Karpas-422 (cell line): ENCODE results near the gene ADRB2. TPM values are rescaled to one million over a fixed set of nuclear protein-coding genes. Genes with fewer than 3 reads are reported as not detected.

Experiments used
- DNase-seq: peaks from one replicate; pipeline ENCODE4 v3.0.0-alpha.2; 2015
- H2AFZ ChIP-seq: fragments of 200-600 bp; sonication (generic); 2 replicates; pipeline ENCODE4 v1.6.1; 2014; ENCODE audit warnings: antibody characterized with exemption, low read length, mixed read lengths
- H3K27ac ChIP-seq: fragments of 200-600 bp; sonication (generic); 2 replicates; pipeline ENCODE4 v1.5.1; 2014; ENCODE audit warnings: mild to moderate bottlenecking, low read length, moderate library complexity
- H3K27me3 ChIP-seq: fragments of 200-600 bp; sonication (generic); 2 replicates; pipeline ENCODE4 v1.6.1; 2014; ENCODE audit warnings: low read length, mixed read lengths
- H3K36me3 ChIP-seq: fragments of 200-600 bp; sonication (generic); 2 replicates; pipeline ENCODE4 v1.6.1; 2014; ENCODE audit warnings: low read length, mixed read lengths; ENCODE audit not compliant: insufficient read depth
- H3K4me1 ChIP-seq: fragments of 200-600 bp; sonication (generic); 2 replicates; pipeline ENCODE4 v1.6.1; 2014; ENCODE audit warnings: mild to moderate bottlenecking, low read length, mixed read lengths
- H3K4me2 ChIP-seq: fragments of 200-600 bp; sonication (generic); 2 replicates; pipeline ENCODE4 v1.6.1; 2014; ENCODE audit warnings: low read length, low read depth, mild to moderate bottlenecking; ENCODE audit not compliant: poor library complexity, severe bottlenecking
- H3K4me3 ChIP-seq: fragments of 200-600 bp; sonication (generic); 2 replicates; pipeline ENCODE4 v1.5.1; 2014; ENCODE audit warnings: mild to moderate bottlenecking, antibody characterized with exemption, low read length, mixed read lengths
- H3K79me2 ChIP-seq: fragments of 200-600 bp; sonication (generic); 2 replicates; pipeline ENCODE4 v1.6.1; 2014; ENCODE audit warnings: mild to moderate bottlenecking, low read length, mixed read lengths
- H3K9ac ChIP-seq: fragments of 200-600 bp; sonication (generic); 2 replicates; pipeline ENCODE4 v1.6.0; 2014; ENCODE audit warnings: low read length
- H3K9me2 ChIP-seq: fragments of 200-600 bp; sonication (generic), shearing (Covaris generic); replicated peaks from 2 replicates; pipeline ENCODE4 v1.6.0; 2014; ENCODE audit warnings: mild to moderate bottlenecking, low read length, moderate library complexity; ENCODE audit not compliant: insufficient read depth
- H3K9me3 ChIP-seq: fragments of 300-700, 200-600 bp; sonication (generic); 2 replicates; pipeline ENCODE4 v1.6.1; 2014; ENCODE audit warnings: low read length, mixed read lengths
- H4K20me1 ChIP-seq: fragments of 200-600 bp; sonication (generic); 2 replicates; pipeline ENCODE4 v1.6.1; 2014; ENCODE audit warnings: mild to moderate bottlenecking, antibody characterized with exemption, low read length, low read depth; ENCODE audit not compliant: insufficient read depth
- total RNA-seq: library from RNA; depleted of rRNA; stranded (reverse); fragments of >200 nt; shearing (Covaris generic); gene quantifications from 2 replicates; pipeline ENCODE4 v1.2.3, GENCODE V29; 2014; ENCODE audit warnings: low replicate concordance; rRNA removed

Gene ADRB2
- total RNA-seq, result 37.0 and 39.9 TPM in 2 replicates

GRCh38 chr5:148826053-148826738 is at the start of gene ADRB2:
TSS of gene ADRB2 (plus strand) at chr5:148826611. CDS start at chr5:148826832, 221 bp downstream.
- peaks cover 81% of the 10 kb centered on the region for H3K4me1 ChIP-seq
- H3K4me3 ChIP-seq, result peak within 1 kb of the TSS; percentile 78

GRCh38 chr5:148776780-148777179 is 49.6 kb upstream of the ADRB2 start:
- H2AFZ ChIP-seq, result no peak overlapping the region
- no peak overlapping the region for H3K27ac ChIP-seq
- no peaks in the 10 kb centered on the region for H3K79me2 ChIP-seq
- no peaks in the 10 kb centered on the region for H3K27me3 ChIP-seq
- no peaks in the 10 kb centered on the region for H4K20me1 ChIP-seq
- no peak overlapping the region for H3K4me3 ChIP-seq
- no peaks in the 10 kb centered on the region for H3K36me3 ChIP-seq
- no peaks in the 10 kb centered on the region for H3K9me2 ChIP-seq
- no peaks in the 10 kb centered on the region for H3K9me3 ChIP-seq
- H3K9ac ChIP-seq, result no peak overlapping the region
- H3K4me2 ChIP-seq, result no peak overlapping the region
- H3K4me1 ChIP-seq, result peaks cover 17% of the 10 kb centered on the region
- DNase-seq, result no peak

More at GRCh38 chr5:148826053-148826738, at the start of gene ADRB2:
- H3K36me3 ChIP-seq, result no peaks in the 10 kb centered on the region
- peak within 1 kb of the TSS; percentile 84 for H3K4me2 ChIP-seq
- peaks cover 38% of the 10 kb centered on the region for H4K20me1 ChIP-seq
- peak within 1 kb of the TSS; percentile 79 for H3K9ac ChIP-seq
- peaks cover 37% of the 10 kb centered on the region for H3K79me2 ChIP-seq
- H3K27ac ChIP-seq, result peak within 1 kb of the TSS; percentile 92
- H3K27me3 ChIP-seq, result no peaks in the 10 kb centered on the region
- peak; percentile 97 for DNase-seq
- H3K9me2 ChIP-seq, result no peaks in the 10 kb centered on the region
- no peaks in the 10 kb centered on the region for H3K9me3 ChIP-seq
- H2AFZ ChIP-seq, result peak within 1 kb of the TSS; percentile 26; the same call in 1 of the 2 replicates

GRCh38 chr5:148778882-148779281 is 47.5 kb upstream of the ADRB2 start:
- Histone ChIP-seq H3K9ac (no peak overlapping the region), H3K9me2 (no peaks in the 10 kb centered on the region), H3K4me3 (no peak overlapping the region), H4K20me1 (no peaks in the 10 kb centered on the region), H3K27ac (no peak overlapping the region), H3K4me2 (no peak overlapping the region), H3K36me3 (no peaks in the 10 kb centered on the region), H2AFZ (no peak overlapping the region), H3K79me2 (no peaks in the 10 kb centered on the region), H3K27me3 (no peaks in the 10 kb centered on the region), H3K9me3 (no peaks in the 10 kb centered on the region), H3K4me1 (peaks cover 17% of the 10 kb centered on the region)
- no peak for DNase-seq

- no peaks in the 10 kb centered on the region for H3K9me3 ChIP-seq
- no peaks in the 10 kb centered on the region for H4K20me1 ChIP-seq
- no peak overlapping the region for H3K4me2 ChIP-seq
- H3K79me2 ChIP-seq, result no peaks in the 10 kb centered on the region
- no peak overlapping the region for H3K27ac ChIP-seq
- no peaks in the 10 kb centered on the region for H3K9me2 ChIP-seq
- no peaks in the 10 kb centered on the region for H3K36me3 ChIP-seq
- H3K27me3 ChIP-seq, result no peaks in the 10 kb centered on the region
- peaks cover 10% of the 10 kb centered on the region for H3K4me1 ChIP-seq
- H3K4me3 ChIP-seq, result no peak overlapping the region
- no peak overlapping the region for H3K9ac ChIP-seq
- DNase-seq, result peak; percentile 56
- H2AFZ ChIP-seq, result no peak overlapping the region
These were observed 45.7 kb upstream of the ADRB2 start for GRCh38 chr5:148780711-148781110.

GRCh38 chr5:148781766-148782165 is 44.6 kb upstream of the ADRB2 start:
- Histone ChIP-seq H3K4me2 (no peak overlapping the region), H3K79me2 (no peaks in the 10 kb centered on the region), H3K9me2 (no peaks in the 10 kb centered on the region), H3K36me3 (no peaks in the 10 kb centered on the region), H3K4me3 (no peak overlapping the region), H3K27ac (no peak overlapping the region), H3K9me3 (no peaks in the 10 kb centered on the region), H3K9ac (no peak overlapping the region), H2AFZ (peak overlapping the region; percentile 7; the same call in 1 of the 2 replicates), H4K20me1 (no peaks in the 10 kb centered on the region), H3K27me3 (no peaks in the 10 kb centered on the region), H3K4me1 (peaks cover 10% of the 10 kb centered on the region)
- no peak for DNase-seq

GRCh38 chr5:148785223-148785622 is 41.2 kb upstream of the ADRB2 start:
- H3K27ac ChIP-seq, result no peak overlapping the region
- peaks cover 10% of the 10 kb centered on the region for H3K4me1 ChIP-seq
- H3K36me3 ChIP-seq, result no peaks in the 10 kb centered on the region
- no peaks in the 10 kb centered on the region for H3K9me3 ChIP-seq
- H3K9ac ChIP-seq, result no peak overlapping the region
- H3K4me2 ChIP-seq, result no peak overlapping the region
- H3K79me2 ChIP-seq, result no peaks in the 10 kb centered on the region
- no peak overlapping the region for H3K4me3 ChIP-seq
- H4K20me1 ChIP-seq, result no peaks in the 10 kb centered on the region
- no peaks in the 10 kb centered on the region for H3K9me2 ChIP-seq
- no peak for DNase-seq
- no peak overlapping the region for H2AFZ ChIP-seq
- no peaks in the 10 kb centered on the region for H3K27me3 ChIP-seq

- Histone ChIP-seq H3K9me3 (no peaks in the 10 kb centered on the region), H3K27me3 (no peaks in the 10 kb centered on the region), H2AFZ (no peak overlapping the region), H4K20me1 (no peaks in the 10 kb centered on the region), H3K79me2 (no peaks in the 10 kb centered on the region), H3K27ac (no peak overlapping the region), H3K4me2 (no peak overlapping the region), H3K4me1 (peaks cover 5% of the 10 kb centered on the region), H3K9ac (no peak overlapping the region), H3K9me2 (no peaks in the 10 kb centered on the region), H3K4me3 (no peak overlapping the region), H3K36me3 (no peaks in the 10 kb centered on the region)
- DNase-seq, result no peak
These were observed 40.0 kb upstream of the ADRB2 start for GRCh38 chr5:148786456-148786855.

GRCh38 chr5:148788636-148789035 is 37.8 kb upstream of the ADRB2 start:
- Histone ChIP-seq H3K27ac (no peak overlapping the region), H3K9ac (no peak overlapping the region), H3K4me1 (peaks cover 13% of the 10 kb centered on the region), H3K79me2 (no peaks in the 10 kb centered on the region), H3K36me3 (no peaks in the 10 kb centered on the region), H3K27me3 (no peaks in the 10 kb centered on the region), H3K4me2 (no peak overlapping the region), H3K9me3 (no peaks in the 10 kb centered on the region), H2AFZ (no peak overlapping the region), H3K4me3 (no peak overlapping the region), H3K9me2 (no peaks in the 10 kb centered on the region), H4K20me1 (no peaks in the 10 kb centered on the region)
- DNase-seq, result no peak
